SK-N-SH (cell line): ENCODE data around the gene DLG4.

ENCODE experiments used
- CTCF ChIP-seq: fragments of 200-600 bp; sonication (generic); IDR thresholded peaks from 2 replicates; pipeline ENCODE4 v1.6.1; 2017; ENCODE audit warnings: antibody characterized with exemption, mild to moderate bottlenecking, moderate library complexity
- EP300 ChIP-seq, 2 experiments: IDR thresholded peaks; 2 replicates each; pipeline versions ENCODE4 v1.4.0 to v1.6.1; 2012; ENCODE audit warnings: borderline replicate concordance in 1 of 2, low read depth in 1 of 2, low read length in 1 of 2
- FOSL2 ChIP-seq: IDR thresholded peaks from 2 replicates; pipeline ENCODE4 v1.4.0; 2012; ENCODE audit warnings: low read depth, mild to moderate bottlenecking, moderate library complexity, borderline replicate concordance
- FOXM1 ChIP-seq: IDR thresholded peaks from 2 replicates; pipeline ENCODE4 v1.4.0; 2012; ENCODE audit warnings: low read depth, mild to moderate bottlenecking
- GABPA ChIP-seq: IDR thresholded peaks from 2 replicates; pipeline ENCODE4 v1.4.0; 2012; ENCODE audit warnings: low read depth, mild to moderate bottlenecking
- GATA2 ChIP-seq: sonication (generic); formaldehyde crosslinking; IDR thresholded peaks from 2 replicates; pipeline ENCODE4 v1.5.0; 2020; ENCODE audit warnings: mild to moderate bottlenecking, missing genetic modification reagents
- IRF3 ChIP-seq: fragments of 150-350 bp; IDR thresholded peaks from 2 replicates; pipeline ENCODE4 v1.6.1; 2016; ENCODE audit warnings: mild to moderate bottlenecking, low read depth, low read length
- MXI1 ChIP-seq: IDR thresholded peaks from 2 replicates; pipeline ENCODE4 v1.6.1; 2012; ENCODE audit warnings: mild to moderate bottlenecking, low read depth, low read length, improper control_type of control experiment
- NRF1 ChIP-seq: IDR thresholded peaks from 2 replicates; pipeline ENCODE4 v1.6.1; 2012; ENCODE audit warnings: low read depth, mild to moderate bottlenecking, low read length
- REST ChIP-seq: IDR thresholded peaks from 2 replicates; pipeline ENCODE4 v1.6.1; 2012; ENCODE audit warnings: mild to moderate bottlenecking, low read depth, low read length, moderate library complexity
- RFX5 ChIP-seq: IDR thresholded peaks from 2 replicates; pipeline ENCODE4 v1.6.1; 2012; ENCODE audit warnings: mild to moderate bottlenecking, improper control_type of control experiment, low read length
- TAF1 ChIP-seq: IDR thresholded peaks from 2 replicates; pipeline ENCODE4 v1.6.1; 2012; ENCODE audit warnings: low read depth, mild to moderate bottlenecking, low read length, moderate library complexity, borderline replicate concordance
- YY1 ChIP-seq: IDR thresholded peaks from 2 replicates; pipeline ENCODE4 v1.4.0; 2012; ENCODE audit warnings: low read depth, mild to moderate bottlenecking
- ZBTB33 ChIP-seq: IDR thresholded peaks from 2 replicates; pipeline ENCODE4 v1.4.0; 2012; ENCODE audit warnings: low read depth, borderline replicate concordance

- no peak for TF ChIP-seq FOSL2
- TF ChIP-seq EP300 (IDR thresholded peaks at IDR 0.05; ENCODE audit: borderline replicate concordance in 1 of 2, low read depth in 1 of 2, low read length in 1 of 2) = no peak
- TF ChIP-seq NRF1 = no peak
- TF ChIP-seq RFX5 = no peak
- no peak for TF ChIP-seq FOXM1
- no peak for TF ChIP-seq YY1
- no peak for TF ChIP-seq CTCF
- no peak for TF ChIP-seq ZBTB33
- no peak for TF ChIP-seq GABPA
- no peak for TF ChIP-seq MXI1
- TF ChIP-seq IRF3 = no peak
- TF ChIP-seq GATA2 = no peak
- no peak for TF ChIP-seq TAF1
- no peak for TF ChIP-seq REST
Observed at GRCh38 chr17:7166873-7167272, 52.8 kb downstream of the DLG4 start.
